Breast epithelium (tissue), 4 donors: Measurements from ENCODE around the gene DUS3L. TPM values are rescaled to one million over a fixed set of nuclear protein-coding genes. Genes with fewer than 3 reads are reported as not detected.
"Not testable (repeated sequence)": the region's sequence is repeated elsewhere in the genome, so short reads cannot be mapped to it uniquely, and the experiment has no call there.

ENCODE experiments used
- DNase-seq, 2 donors: peaks; one replicate each; pipeline ENCODE4 v3.0.0-alpha.2; 2019; ENCODE audit warnings: low spot score in 2 of 2
- H3K27ac ChIP-seq, 2 donors: fragments of 200-600 bp; sonication (generic) in 1 of 2; one replicate each; pipeline ENCODE4 v1.5.1; 2016 to 2019; ENCODE audit warnings: mild to moderate bottlenecking in 1 of 2
- H3K27me3 ChIP-seq, 2 donors: fragments of 200-600 bp; sonication (generic) in 1 of 2; one replicate each; pipeline versions ENCODE4 v1.5.1 to v1.6.0; 2017 to 2019; ENCODE audit warnings: control low read depth in 1 of 2, mild to moderate bottlenecking in 1 of 2
- H3K36me3 ChIP-seq: fragments of 200-600 bp; one replicate; pipeline ENCODE4 v1.5.1; 2019
- H3K4me1 ChIP-seq, 2 donors: fragments of 200-600 bp; sonication (generic); one replicate each; pipeline ENCODE4 v1.5.1; 2016 to 2019; ENCODE audit warnings: control low read depth in 1 of 2
- H3K4me3 ChIP-seq, 3 donors: fragments of 200-600 bp; sonication (generic); 1 replicate in 2 of 3; 2 replicates in 1 of 3; pipeline ENCODE4 v1.5.1; 2016 to 2019; ENCODE audit warnings: mild to moderate bottlenecking in 3 of 3, moderate library complexity in 2 of 3
- H3K9me3 ChIP-seq, 2 donors: fragments of 200-600 bp; sonication (generic) in 1 of 2; one replicate each; pipeline ENCODE4 v1.5.1; 2016 to 2019; ENCODE audit warnings: control low read depth in 1 of 2
- POLR2A ChIP-seq: fragments of 450-650 bp; IDR thresholded peaks from one replicate; pipeline ENCODE4 v1.6.1; 2016; ENCODE audit warnings: antibody characterized with exemption, mild to moderate bottlenecking, moderate library complexity
- POLR2AphosphoS5 ChIP-seq, 3 donors: sonication (generic); formaldehyde crosslinking; IDR thresholded peaks; one replicate each; pipeline ENCODE4 v1.6.1; 2017; ENCODE audit warnings: antibody characterized with exemption in 3 of 3
- intact Hi-C: fragments of 100-400 bp; cut with DNase I; formaldehyde crosslinking; loops from one replicate; pipeline ENCODE4 v1.15.1; 2023; ENCODE audit warnings: low total_unique reads
- total RNA-seq, 3 donors: library from RNA; depleted of rRNA; stranded (reverse); fragments of >200 nt; gene quantifications; one replicate each; pipeline ENCODE4 v1.1.0, GENCODE V29; 2016
- TF ChIP-seq, protein P1 (sequence below), 3 donors: fragments of 450-650 bp; IDR thresholded peaks; one replicate each; pipeline ENCODE4 v1.5.1; 2016 to 2017; ENCODE audit warnings: antibody characterized with exemption in 3 of 3, mild to moderate bottlenecking in 3 of 3, moderate library complexity in 3 of 3

Gene DUS3L
- total RNA-seq, 3 donors from 2014 or later = 28.8 to 44.9 (median 37.2) TPM

DNA sequence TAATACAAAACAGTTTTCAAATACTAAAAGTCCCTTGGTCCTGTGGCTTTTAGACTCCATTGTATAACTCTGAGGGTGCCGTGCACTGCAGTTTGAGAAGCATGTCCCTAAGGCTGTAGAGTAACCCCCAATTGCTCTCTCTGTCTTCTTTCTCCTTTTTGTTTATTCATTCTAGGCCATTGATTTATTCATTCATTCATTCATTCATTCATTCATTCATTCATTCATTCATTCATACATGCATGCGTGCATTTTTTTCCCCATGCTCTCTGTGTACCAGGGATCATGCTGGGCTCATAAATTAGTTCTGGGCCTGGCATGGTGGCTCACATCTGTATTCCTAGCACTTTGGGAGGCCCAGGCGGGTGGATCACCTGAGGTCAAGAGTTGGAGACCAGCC, 25.7 kb downstream of the DUS3L start:
- Histone ChIP-seq H3K4me3 (no peak overlapping the region), H3K36me3 (no peaks in the 10 kb centered on the region), H3K9me3 (no peaks in the 10 kb centered on the region), H3K27ac (no peak overlapping the region), H3K27me3 (no peaks in the 10 kb centered on the region), H3K4me1 (no peaks in the 10 kb centered on the region)
- DNase-seq = no peak
- intact Hi-C loops = no loop called here
- TF ChIP-seq POLR2AphosphoS5 (IDR thresholded peaks at IDR 0.05) = no peak
- no peak for TF ChIP-seq POLR2A
- TF ChIP-seq, protein P1, sequence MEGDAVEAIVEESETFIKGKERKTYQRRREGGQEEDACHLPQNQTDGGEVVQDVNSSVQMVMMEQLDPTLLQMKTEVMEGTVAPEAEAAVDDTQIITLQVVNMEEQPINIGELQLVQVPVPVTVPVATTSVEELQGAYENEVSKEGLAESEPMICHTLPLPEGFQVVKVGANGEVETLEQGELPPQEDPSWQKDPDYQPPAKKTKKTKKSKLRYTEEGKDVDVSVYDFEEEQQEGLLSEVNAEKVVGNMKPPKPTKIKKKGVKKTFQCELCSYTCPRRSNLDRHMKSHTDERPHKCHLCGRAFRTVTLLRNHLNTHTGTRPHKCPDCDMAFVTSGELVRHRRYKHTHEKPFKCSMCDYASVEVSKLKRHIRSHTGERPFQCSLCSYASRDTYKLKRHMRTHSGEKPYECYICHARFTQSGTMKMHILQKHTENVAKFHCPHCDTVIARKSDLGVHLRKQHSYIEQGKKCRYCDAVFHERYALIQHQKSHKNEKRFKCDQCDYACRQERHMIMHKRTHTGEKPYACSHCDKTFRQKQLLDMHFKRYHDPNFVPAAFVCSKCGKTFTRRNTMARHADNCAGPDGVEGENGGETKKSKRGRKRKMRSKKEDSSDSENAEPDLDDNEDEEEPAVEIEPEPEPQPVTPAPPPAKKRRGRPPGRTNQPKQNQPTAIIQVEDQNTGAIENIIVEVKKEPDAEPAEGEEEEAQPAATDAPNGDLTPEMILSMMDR (IDR thresholded peaks at IDR 0.05) = no peak

DNA sequence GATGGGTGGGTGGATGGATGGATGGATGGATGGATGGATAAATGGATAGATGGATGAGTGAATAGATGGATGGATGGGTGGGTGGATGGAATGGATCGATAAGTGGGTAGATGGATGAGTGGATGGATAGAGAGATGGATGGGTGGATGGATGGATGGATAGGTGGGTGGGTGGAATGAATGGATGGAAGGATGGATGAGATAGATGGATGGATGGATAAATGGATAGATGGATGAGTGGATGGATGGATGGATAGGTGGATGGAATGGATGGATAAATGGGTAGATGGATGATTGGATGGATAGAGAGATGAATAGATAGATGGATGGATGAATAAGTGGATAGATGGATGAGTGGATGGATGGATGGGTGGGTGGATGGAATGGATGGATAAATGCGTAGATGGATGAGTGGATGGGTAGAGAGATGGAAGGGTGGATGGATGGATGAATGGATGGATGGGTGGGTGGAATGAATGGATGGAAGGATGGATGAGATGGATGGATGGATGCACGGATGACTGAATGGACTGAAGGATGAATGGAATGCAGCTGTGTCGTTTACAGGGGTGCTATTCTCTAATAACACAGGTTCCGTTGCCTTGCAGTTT, 28.2 kb downstream of the DUS3L start:
- Histone ChIP-seq H3K9me3 (no peaks in the 10 kb centered on the region), H3K4me1 (no peaks in the 10 kb centered on the region), H3K36me3 (no peaks in the 10 kb centered on the region), H3K27me3 (no peaks in the 10 kb centered on the region), H3K27ac (no peak overlapping the region), H3K4me3 (no peak overlapping the region)
- DNase-seq = no peak
- intact Hi-C loops = no loop called here
- TF ChIP-seq, protein P1 (IDR thresholded peaks at IDR 0.05) = no peak
- TF ChIP-seq POLR2A (no peak), POLR2AphosphoS5 (IDR thresholded peaks at IDR 0.05) (no peak)

DNA sequence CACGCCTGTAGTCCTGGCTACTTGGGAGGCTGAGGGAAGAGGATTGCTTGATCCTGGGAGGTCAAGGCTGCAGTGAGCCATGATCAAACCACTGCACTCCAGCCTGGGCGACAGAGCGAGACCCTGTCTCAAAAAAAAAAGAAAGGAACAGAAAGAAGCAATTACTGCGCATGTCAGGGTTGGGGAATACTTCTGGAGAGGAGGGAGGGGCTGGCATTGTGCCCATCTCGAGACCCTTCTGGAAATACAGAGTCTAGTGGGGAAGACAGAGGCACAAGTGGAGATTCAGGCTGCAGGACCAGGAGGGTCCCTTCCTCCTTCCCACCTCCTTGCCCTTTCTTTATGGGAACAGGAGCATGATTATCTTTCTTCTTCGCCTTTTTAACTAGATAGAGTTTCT, 37.2 kb downstream of the DUS3L start:
- no peak overlapping the region for H3K4me3 ChIP-seq
- no peaks in the 10 kb centered on the region for H3K9me3 ChIP-seq
- TF ChIP-seq POLR2A (no peak), POLR2AphosphoS5 (IDR thresholded peaks at IDR 0.05) (no peak)
- DNase-seq = no peak
- intact Hi-C loops = no loop called here
- H3K36me3 ChIP-seq = no peaks in the 10 kb centered on the region
- H3K27me3 ChIP-seq = no peaks in the 10 kb centered on the region
- H3K27ac ChIP-seq = no peak overlapping the region
- H3K4me1 ChIP-seq = no peaks in the 10 kb centered on the region

DNA sequence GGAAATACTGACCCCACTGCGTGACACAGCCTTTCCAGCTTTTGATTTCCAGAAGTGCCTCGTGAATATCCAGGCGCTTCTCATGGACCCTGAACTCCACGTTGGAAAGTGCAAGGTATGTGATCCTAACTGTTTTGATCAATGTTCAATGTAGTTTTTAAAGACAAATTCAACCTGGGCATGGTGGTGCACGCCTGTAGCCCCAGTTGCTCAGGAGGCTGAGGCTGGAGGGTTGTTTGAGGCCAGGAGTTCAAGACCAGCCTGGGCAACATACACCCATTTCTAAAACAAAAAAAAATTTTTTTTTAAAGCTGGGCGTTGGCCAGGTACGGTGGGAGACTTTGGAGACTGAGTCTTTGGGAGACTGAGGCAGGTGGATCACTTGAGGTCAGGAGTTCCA, 39.3 kb downstream of the DUS3L start:
- H3K27ac ChIP-seq = no peak overlapping the region
- DNase-seq = no peak
- no peaks in the 10 kb centered on the region for H3K4me1 ChIP-seq
- intact Hi-C loops = no loop called here
- H3K9me3 ChIP-seq = no peaks in the 10 kb centered on the region
- no peak overlapping the region for H3K4me3 ChIP-seq
- H3K36me3 ChIP-seq = no peaks in the 10 kb centered on the region
- H3K27me3 ChIP-seq = peaks cover 0 to 2% of the 10 kb centered on the region in 2 donors
- TF ChIP-seq, protein P1 (IDR thresholded peaks at IDR 0.05) = no peak
- TF ChIP-seq POLR2A (no peak), POLR2AphosphoS5 (IDR thresholded peaks at IDR 0.05) (no peak)

DNA sequence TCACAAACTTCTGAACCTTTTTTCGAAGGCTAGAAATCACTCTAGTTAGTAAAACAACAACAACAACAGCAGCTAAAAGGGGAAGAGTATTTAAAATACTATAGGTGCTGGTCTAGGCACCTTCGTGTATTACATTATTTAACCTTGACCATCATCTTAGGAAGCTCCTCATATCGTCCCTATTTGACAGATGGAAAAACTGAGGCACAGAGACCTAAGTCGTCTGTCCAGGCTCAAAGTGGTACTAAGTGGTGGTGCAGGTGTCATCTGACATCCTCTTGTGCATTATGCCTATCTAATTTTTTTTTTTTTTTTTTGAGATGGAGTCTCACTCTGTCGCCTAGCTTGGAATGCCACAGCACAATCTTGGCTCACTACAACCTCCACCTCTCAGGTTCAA, 41.5 kb downstream of the DUS3L start:
- Histone ChIP-seq H3K27ac (no peak overlapping the region), H3K27me3 (peaks cover 0 to 4% of the 10 kb centered on the region in 2 donors), H3K9me3 (no peaks in the 10 kb centered on the region), H3K36me3 (no peaks in the 10 kb centered on the region), H3K4me3 (no peak overlapping the region), H3K4me1 (no peaks in the 10 kb centered on the region)
- DNase-seq = no peak
- intact Hi-C loops = no loop called here
- TF ChIP-seq, protein P1 (IDR thresholded peaks at IDR 0.05) = no peak
- TF ChIP-seq POLR2AphosphoS5 (IDR thresholded peaks at IDR 0.05) (no peak), POLR2A (no peak)

DNA sequence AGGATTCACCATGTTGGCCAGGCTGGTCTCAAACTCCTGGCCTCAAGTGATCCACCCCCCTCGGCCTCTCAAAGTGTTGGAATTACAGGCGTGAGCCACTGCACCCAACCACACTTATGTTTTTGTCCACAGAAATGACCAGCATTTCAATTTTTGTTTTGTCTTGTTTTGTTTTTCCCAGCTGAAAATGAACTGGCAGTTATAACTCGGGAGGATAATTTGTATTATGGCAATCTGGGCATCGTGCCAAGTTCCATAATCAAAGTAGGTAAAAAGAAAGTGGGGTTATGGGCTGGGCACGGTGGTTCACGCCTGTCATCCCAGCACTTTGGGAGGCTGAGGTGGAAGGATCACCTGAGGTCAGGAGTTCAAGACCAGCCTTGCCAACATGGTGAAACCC, 42.0 kb downstream of the DUS3L start:
- intact Hi-C loops, H3K9me3 ChIP-seq, H3K36me3 ChIP-seq, H3K4me3 ChIP-seq, H3K4me1 ChIP-seq, H3K27ac ChIP-seq, H3K27me3 ChIP-seq, DNase-seq: not testable (repeated sequence)

DNA sequence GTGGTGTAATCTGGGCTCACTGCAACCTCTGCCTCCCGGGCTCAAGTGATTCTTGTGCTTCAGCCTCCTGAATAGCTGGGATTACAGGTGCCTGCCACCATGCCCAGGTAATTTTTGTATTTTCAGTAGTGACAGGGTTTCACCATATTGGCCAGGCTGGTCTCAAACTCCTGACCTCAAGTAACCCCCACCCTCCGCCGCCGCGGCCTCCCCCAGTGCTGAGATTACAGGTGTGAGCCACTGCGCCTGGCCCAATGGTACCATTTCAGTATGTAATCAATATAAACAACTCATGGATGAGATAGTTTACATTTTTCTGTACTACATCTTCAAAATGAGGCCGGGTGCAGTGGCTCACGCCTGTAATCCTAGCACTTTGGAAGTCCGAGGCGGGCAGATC, 46.0 kb downstream of the DUS3L start:
- DNase-seq, intact Hi-C loops, H3K4me3 ChIP-seq, H3K27me3 ChIP-seq, H3K36me3 ChIP-seq, H3K4me1 ChIP-seq, H3K27ac ChIP-seq, H3K9me3 ChIP-seq: not testable (repeated sequence)
